ENCODE results near the gene MANEAL.

Gene MANEAL

DNA sequence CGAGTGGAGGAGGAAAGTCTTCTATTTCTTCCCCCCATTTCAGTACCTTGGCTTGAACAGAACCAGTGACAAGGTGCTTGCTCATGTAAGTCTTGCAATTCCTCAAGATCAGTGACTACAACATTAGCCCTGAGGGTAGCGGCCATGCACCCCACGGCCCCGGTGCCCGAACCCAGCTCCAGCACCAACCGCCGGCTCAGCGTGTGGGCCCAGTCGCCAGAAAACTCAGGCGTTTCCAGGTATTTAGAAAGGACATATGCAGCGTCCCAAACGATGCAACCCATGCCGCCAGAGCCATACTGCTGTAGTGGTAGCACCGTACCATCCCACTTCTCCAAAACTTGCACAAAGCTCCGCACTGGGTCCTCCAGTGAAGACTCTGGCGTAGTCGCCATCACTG lies 11.2 kb upstream of the MANEAL start:
- no peak for DNase-seq

DNA sequence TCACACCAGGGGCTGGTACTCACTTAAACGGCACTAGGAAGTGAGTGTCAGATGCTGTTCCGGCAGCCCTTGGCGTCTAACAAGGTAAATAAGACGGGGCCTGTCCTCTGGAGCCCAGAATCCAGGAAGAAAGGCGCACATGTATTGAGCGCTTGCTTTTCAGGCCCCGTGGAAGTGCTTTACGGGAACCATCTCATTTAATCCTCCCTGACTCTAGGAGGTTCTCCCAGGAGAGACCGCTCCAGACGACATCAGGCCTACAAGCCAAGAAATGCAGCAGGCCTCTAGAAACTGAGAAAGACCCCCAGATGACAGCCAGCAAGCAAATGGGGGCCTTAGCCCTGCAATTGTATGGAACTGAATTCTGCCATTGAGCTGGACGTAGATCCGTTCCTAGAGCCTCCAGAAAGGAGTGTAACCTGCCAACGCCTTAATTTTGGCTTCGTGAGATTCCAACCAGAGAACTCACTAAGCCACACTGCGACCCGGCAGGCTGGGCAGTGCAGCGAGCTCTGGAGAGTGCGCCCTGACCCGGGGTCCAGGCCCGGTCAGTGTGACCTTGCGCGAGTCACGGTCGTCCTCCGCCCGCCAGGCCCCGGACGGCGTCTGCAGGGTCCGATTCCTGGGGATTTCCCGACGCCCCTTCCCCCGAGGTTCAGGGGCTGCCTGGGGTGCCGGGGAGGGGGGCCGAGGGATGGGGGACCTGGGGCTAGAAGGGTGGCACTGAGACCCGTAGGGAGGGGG lies 532 bp upstream of the MANEAL start:
- no peak for DNase-seq

DNA sequence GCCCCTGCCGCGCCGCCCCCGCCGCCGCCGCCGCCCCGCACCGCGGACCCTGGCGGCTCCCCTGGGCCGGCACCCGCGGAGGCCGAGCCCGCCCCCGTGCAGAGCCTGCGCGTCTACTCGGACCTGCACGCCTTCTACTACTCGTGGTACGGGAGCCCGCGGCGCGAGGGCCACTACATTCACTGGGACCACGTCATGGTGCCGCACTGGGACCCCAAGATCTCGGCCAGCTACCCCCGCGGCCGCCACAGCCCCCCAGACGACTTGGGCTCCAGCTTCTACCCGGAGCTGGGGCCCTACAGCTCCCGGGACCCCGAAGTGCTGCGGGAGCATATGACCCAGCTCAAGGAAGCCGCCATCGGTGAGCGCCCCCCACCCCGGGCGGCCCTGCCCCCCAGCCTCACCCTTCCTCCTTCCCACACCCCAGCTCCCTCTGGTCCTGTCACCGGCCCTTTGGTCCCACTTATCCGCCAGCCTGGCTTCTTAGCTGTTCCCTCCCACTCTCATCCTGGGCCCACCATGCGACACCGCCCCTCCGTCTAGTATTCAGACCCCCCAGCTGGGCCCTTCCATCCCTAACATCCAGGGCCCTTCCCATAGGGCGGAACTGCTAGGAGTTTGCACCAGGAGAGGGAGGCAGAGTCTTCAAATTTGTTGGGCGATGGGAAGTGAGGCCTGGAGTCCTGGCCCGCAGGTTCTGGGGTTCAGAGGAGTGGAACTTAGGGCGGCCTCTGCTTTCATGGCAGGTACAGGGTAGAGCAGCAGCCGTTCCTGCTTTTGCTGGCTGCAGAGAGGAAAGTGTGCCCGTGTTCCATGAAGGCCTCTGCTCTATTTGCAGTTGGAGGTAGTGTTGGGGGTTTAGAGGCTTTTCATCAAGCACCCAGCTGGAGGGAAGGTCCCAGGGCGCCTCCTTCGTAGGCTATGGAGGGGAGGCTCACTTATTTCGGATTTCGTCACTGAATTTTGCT lies 1.0 kb downstream of the MANEAL start:
- DNase-seq: no peak

DNA sequence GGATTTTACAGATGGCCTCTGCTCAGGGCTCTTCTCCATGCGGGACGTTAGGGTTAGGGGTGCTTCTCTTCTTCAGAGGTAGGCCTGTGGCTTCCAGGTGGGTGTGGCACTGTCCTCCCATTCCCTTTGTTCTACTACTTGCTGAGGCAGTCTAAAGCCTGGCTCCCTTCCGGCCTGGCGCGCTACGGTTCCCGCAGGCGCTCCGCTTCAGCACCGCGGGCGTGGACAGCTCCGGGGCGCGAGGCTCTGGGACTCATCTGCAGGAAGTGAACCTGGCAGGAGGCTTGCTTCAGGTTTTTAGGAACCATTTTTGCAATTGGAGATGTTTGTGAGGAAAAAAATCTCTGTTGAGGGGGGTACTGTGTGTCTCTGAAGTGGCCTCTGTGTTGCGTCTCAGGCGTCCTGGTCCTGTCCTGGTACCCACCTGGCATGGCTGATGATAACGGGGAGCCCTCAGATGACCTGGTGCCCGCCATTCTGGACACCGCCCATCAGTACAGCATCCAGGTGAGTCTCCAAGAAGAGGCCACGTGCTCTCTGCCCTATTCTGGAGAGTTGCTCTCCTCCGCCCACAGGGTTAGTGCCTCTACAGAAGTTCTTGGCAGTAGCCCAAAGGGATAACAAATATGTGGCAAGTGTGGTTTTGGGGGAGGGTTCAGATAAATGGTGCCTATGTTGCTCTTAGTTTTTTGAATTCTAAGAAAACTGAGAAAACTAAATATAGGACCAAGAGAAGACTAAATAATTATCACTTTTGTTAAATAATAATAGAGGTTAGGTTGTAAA lies 1.9 kb downstream of the MANEAL start:
- DNase-seq: peak; percentile 71

DNA sequence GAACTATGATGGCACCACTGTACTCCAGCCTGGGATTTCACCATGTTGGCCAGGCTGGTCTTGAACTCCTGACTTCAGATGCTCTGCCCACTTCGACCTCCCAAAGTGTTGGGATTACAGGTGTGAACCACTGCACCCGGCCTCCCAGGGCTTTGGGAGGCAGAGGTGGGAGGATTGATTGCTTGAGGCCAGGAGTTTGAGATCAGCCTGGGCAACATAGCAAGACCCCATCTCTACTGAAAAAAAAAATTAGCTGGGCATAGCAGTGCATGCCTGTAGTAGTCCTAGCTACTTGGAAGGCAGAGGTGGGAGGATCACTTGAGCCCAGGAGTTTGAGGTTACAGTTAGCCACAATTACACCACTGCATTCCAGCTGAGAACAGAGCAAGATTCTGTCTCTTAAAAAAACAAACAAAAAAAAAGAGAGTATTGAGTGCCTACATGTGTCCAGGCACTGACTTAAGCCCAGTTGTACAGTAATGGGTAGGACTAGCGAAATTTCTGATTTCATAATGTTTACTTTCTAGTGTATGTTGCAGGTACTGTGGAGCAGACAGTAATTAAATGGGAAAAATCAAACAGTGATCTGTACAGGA lies 4.2 kb downstream of the MANEAL start:
- DNase-seq: no peak

DNA sequence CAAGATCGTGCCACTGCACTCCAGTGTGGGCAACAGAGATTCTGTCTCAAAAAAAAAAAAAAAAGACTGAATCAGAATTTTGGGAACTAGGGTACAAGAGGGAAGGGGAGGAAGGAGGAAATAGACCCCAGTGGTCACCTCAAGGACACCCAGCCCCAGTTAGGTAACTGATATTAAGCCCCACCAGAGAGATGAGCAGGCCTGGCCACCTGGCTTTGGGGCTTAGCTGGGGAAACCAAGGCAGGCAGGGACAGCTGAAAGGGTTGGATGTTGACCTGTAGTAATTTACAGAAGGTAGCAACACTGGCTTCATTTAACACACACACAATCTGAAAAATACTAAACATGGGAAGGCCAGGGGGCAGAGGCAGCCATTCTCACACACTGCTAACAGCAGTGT lies 8.8 kb downstream of the MANEAL start:
- DNase-seq: no peak

DNA sequence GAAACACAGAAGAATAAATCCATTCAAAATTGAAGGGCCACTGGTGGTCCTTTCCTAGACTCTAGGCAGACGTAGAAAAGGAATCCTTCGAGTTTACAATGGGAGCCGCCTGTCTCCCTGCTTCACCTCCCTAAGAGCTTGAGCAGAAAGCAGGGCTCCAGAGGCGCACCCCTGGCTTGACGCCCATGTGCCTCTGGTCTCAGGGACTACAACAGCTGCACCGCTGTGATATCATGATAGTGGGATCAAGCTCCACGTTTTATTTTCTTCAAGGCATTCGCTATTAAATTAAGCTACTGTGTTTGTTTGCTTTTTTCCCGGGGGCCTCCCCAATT lies 13.5 kb downstream of the MANEAL start:
- DNase-seq: no peak

DNA sequence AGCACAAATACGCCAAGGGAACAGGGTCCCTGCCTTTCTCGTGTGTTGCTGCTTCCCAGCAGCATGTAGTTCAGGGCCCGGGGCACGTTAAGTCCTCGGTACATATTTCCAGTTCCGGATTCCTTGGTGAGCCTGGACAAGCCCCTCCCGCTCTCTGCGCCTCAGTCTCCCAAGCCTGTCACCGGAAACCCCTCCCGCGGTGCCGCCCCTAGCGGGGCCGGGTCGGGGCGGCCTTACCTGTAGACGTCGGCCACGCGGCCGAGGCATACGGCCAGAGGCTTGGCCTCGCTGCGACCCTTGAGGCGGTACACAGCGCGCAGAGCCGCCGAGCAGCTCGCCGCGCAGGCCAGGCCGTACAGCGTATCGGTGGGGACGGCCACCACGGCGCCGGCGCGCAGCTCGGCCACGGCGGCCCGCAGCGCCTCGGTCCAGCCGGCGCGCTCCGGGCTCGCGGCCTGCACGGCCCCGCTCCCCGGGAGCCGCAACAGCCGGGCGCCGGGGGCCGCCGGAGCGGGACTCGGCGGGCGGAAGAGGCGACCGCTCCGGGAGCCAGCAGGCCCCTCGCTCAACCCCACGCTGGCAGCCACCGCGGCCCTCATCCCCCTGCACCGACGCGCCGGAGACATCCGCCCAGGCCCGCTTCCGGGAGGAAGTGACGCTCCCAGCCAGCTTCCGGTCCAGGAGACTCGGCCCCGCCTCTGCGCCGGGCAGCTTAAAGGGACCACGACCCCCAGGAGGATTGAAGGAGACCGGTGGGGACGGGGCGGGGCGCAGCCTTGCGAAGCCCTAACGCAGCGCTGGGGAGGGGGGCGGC lies 14.1 kb downstream of the MANEAL start, which contains the start of the genes C1orf122 and YRDC:
TSS of gene C1orf122 (plus strand) at position 236 of the 814 bp plus-strand sequence. CDS start 615 bp downstream, outside the sequence.
TSS of gene YRDC (minus strand) at position 654 of the 814 bp plus-strand sequence. CDS start at position 626, 28 bp downstream.
- peak; percentile 97 for DNase-seq

DNA sequence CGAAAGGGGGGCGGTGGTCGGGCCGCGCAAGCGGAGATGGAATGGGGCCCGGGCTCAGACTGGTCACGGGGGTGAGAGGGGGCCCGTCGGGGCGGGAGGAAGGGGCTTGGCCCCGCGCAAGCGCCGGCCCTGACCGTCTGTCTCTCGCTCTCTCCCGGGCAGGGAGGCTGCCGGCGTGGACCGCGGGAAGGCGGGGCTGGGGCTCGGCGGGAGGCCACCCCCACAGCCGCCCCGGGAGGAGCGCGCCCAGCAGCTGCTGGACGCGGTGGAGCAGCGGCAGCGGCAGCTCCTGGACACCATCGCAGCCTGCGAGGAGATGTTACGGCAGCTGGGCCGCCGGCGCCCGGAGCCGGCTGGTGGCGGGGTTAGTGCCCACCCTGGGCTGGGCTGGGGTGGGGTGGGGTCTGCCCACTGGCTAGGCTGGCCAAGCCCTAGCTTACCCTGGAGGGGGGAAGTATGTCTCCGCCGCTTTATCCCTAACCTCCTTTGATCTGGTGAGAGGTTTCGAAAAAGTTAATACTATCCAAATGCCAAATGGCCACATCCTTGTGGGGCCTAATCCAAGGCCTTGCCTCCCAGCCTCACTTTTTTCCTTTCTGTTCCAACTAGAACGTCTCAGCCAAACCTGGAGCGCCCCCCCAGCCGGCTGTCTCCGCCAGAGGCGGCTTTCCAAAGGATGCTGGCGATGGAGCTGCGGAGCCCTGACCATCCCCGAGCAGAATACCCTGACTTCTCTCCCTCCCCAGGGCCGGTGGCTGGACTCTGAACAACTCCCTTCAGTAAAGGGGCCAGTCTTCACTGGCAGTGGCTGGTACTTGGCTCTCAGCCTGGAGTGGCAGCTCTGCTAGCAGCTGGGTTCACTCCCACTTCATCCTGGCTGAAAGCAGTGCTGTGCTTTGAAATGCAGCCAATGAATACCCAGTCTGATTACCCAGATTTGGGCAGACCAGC lies 15.0 kb downstream of the MANEAL start:
- no peak for DNase-seq

DNA sequence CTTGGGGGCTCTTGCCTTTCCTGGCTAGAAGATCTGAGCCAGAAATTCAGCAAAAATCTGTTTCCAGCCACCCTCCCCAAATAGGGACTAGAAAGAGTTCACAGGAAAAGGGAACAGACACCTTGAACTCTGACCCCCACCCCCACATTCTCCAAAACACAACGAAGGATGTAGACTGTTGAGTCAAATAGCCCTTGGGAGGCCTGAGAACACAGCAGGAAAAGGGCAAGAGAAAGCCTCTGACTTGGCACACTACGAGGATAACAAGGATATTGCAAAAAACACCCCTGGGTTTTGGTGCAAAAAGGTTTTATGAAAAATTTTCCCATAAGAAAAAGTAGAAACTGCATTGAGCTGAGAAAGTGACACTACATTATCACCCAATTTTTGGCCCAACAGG lies 16.3 kb downstream of the MANEAL start:
- DNase-seq: no peak

DNA sequence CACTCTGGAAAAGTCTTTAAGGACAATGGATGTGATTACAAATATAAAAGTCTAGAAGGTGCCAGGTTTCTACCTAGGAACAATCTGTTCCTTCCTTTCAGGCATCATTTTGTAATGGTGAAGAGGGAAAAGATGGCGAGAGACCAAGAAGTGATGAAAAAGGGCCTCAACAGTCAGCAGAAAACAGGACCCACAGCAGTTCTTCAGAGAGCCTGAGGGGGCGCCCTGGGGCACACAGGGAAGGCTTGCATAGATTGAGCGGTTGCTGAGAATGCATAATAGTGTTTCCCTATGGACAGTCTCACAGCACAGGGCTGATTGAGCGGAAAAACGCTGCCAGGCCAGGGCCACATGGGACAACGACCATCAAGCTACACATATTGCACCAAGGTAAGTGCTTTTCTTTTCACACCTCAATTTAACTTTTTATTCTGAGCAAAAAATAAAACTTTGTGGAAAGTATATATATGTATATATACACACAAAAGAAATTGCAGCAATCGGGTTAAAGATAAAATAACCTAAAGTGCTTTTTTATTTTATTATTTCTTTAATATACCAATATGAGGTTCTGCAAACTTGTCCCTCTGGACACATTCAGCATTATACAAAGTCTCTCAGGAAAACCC lies 17.5 kb downstream of the MANEAL start:
- DNase-seq: peak; percentile 78

DNA sequence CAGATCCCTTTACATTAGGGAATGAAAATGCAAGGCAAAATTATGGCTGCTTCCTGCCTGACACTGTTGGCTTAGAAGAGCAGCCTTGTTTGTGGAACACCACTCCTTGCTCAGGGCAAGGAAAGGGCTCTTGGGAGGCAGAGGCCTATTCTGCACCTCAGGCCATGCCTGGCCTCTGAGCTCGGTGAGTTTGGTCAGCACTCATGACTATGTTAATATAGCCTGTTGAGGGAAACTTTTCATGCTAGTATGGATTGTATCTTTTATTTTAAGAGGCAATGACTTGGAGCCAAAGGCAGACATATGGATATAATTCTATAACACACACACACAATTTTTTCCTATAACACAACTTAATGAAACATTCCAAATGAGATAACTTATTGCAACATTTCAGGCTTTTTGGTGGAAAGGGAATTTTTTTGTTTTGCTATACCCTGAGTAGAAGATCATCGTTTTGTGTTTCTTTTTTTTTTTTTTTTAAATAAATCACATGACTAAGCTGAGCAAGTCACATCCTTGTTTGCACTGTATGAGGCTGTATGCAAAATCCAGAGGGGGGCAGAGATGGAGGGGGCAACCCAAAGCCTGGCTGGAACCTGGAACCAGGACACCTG lies 20.0 kb downstream of the MANEAL start:
- DNase-seq: no peak

DNA sequence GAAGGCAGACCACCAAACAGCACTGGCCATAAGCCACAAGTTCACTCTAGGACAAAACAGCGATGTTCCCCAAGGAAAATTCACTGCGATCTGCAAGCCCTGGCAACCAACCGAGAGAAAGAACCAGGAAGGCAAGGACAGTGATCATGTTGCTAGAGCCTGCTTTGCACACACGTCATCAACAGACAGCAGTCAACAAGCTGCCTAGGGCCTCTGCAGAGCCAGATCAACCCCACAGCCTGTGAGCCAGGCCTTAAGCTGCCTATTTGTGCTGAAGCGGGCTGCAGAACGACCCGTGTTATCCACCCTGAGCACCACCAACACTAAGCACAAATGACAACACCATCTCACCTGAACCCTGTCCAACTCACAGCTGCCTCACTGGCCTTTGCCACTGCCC lies 20.6 kb downstream of the MANEAL start:
- DNase-seq: no peak

DNA sequence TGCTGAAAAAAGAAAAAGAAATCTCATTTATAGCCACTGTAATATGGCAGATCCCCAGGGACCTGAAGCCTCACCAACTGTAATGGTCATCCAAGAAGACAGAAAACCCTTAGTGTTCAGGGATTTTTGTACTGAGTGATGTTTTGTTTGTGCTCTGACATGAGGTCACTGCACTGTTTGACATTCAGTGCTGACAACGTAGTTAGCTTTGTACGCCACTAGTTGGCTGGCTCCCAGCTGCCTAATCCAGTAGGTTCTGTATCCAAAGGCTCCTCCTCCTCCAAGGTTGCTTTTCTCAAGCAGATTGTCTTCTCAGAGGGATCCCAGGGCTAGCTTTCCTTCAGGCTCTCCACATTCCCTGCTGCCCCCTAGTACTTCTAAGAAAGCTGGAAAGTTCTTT lies 23.8 kb downstream of the MANEAL start:
- DNase-seq: no peak

DNA sequence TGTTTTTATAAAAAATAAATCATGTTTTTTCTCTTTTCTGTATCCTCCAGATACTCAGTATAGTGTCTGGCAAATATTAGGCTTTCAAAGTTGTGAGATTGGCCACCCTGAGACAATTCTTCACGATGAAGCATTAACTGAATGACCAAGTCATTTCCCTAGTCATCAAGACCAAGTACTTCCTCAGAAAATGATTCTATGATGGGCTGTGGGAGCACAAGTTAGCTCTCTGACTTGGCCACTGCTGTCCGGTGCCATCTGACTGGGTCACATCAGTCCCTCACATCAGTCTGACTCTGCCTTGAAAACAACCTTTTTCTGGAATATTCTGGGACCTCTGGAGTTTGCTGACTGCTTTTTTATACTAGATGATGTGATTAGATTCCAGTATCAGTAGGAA lies 27.8 kb downstream of the MANEAL start:
- DNase-seq: no peak

DNA sequence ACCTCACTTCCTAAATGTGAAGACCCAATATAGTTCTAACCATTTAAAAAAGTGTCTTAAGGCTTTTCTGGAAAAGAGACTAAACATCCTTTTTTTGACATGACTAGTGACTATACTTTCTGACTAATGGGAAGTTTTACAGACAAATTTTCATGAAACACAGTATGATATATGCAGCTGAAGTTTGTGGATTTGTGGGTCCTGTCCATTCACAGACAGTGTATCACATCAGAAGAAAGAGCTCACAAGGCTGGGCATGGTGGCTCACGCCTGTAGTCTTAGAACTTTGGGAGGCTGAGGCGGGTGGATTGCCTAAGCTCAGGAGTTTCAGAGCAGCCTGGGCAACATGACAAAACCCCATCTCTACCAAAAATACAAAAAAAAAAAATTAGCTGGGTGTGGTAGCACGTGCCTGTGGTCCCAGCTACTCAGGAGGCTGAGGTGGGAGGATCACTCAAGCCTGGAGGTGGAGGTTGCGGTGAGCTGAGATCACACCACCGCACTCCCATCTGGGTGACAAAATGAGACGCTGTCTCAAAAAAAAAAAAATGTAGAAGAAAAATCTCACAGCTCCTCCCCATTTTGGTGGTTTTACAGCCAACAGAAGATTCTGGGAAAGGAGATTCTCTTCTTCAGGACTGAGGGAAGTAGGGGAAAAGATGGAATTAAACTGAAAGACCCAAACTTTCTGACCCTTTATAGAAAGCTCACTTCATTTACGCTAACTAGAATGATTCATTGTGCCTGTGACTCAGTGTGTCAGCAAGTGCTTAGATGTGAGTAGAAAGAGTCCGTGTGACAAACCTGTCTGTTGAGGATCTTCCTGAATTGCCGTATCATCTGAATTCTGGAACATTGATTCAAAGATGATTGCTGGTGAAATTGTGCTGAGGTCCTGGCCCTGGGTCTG lies 29.5 kb downstream of the MANEAL start:
- DNase-seq: no peak

DNA sequence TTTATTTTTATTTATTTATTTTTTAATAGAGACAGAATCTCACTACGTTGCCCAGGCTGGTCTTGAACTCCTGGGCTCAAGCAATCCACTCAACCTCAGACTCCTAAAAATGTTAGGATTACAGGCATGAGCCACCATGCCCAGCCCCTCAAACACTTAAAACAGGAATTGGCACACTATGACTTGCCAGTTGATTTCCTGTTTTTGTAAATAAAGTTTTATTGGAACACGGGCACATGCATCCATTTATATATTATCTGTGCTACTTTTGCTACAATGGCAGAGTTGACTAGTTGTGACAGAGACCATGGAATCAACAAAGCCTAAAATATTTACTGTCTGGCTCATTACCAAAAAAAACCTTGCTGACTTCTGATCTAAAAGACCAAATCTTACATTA lies 30.4 kb downstream of the MANEAL start:
- no peak for DNase-seq

DNA sequence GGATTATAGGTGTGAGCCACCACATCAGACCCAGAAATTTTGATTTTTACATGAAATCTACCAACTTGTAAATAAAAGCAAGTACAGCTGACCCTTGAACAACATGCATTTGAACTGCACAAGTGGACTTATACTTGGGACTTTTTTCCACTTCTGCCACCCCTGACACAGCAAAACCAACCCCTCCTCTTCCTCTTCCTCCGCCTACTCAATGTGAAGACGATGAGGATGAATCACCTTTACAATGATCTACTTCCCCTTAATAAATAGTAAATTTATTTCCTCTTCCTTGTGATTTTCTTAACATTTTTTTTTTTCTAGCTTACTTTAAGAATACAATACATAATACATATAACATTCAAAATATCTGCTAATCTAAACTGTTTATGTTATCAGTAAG lies 31.9 kb downstream of the MANEAL start:
- DNase-seq: no peak
